Sigmoid colon (tissue), 7 donors: ENCODE measurements around the gene PDLIM1. TPM values are rescaled to one million over a fixed set of nuclear protein-coding genes. Genes with fewer than 3 reads are reported as not detected.

Experiments
- DNase-seq: peaks from one replicate; pipeline ENCODE4 v3.0.0-alpha.2; 2019
- H3K27ac ChIP-seq, 4 donors: fragments of 200-600 bp; sonication (generic); one replicate each; pipeline ENCODE4 v1.5.1; 2016 to 2019; ENCODE audit warnings: mild to moderate bottlenecking in 1 of 4
- H3K27me3 ChIP-seq, 3 donors: fragments of 200-600 bp; sonication (generic); one replicate each; pipeline ENCODE4 v1.5.1; 2019; ENCODE audit warnings: mild to moderate bottlenecking in 1 of 3
- H3K36me3 ChIP-seq, 4 donors: fragments of 200-600 bp; sonication (generic); one replicate each; pipeline ENCODE4 v1.5.1; 2016 to 2019
- H3K4me1 ChIP-seq, 4 donors: fragments of 200-600 bp; sonication (generic); one replicate each; pipeline ENCODE4 v1.5.1; 2017 to 2019
- H3K4me3 ChIP-seq, 4 donors: fragments of 200-600 bp; sonication (generic); one replicate each; pipeline ENCODE4 v1.5.1; 2017 to 2019; ENCODE audit warnings: mild to moderate bottlenecking in 2 of 4, moderate library complexity in 1 of 4
- H3K9me3 ChIP-seq, 4 donors: fragments of 200-600 bp in 3 of 4; sonication (generic) in 3 of 4; one replicate each; pipeline versions ENCODE4 v1.5.1 to v1.6.1; 2013 to 2019
- CTCF ChIP-seq, 4 experiments: fragments of 450-650 bp in 3 of 4; fragments of 200-600 bp in 1 of 4; IDR thresholded peaks; one replicate each; pipeline ENCODE4 v1.5.1; 2016 to 2019; ENCODE audit warnings: antibody characterized with exemption in 4 of 4, mild to moderate bottlenecking in 3 of 4, moderate library complexity in 2 of 4
- EP300 ChIP-seq, 4 donors: sonication (generic); formaldehyde crosslinking; IDR thresholded peaks; one replicate each; pipeline ENCODE4 v1.6.1; 2017; ENCODE audit warnings: antibody characterized with exemption in 4 of 4
- POLR2A ChIP-seq, 2 donors: fragments of 450-650 bp; IDR thresholded peaks; one replicate each; pipeline ENCODE4 v1.6.1; 2016; ENCODE audit warnings: antibody characterized with exemption in 2 of 2, mild to moderate bottlenecking in 2 of 2, moderate library complexity in 2 of 2
- POLR2AphosphoS5 ChIP-seq, 4 donors: sonication (generic); formaldehyde crosslinking; IDR thresholded peaks; one replicate each; pipeline ENCODE4 v1.6.1; 2017; ENCODE audit warnings: antibody characterized with exemption in 4 of 4
- WGBS, 2 donors: extraction: QIAGEN DNeasy Blood & Tissue Kit; methylation state at CpG; one replicate each; pipeline ENCODE4 v1.1.7; 2013; 5-methylcytosine and 5-hydroxymethylcytosine counted together
- intact Hi-C: fragments of 100-400 bp; cut with DNase I; formaldehyde crosslinking; loops from one replicate; pipeline ENCODE4 v1.15.1; 2023
- polyA plus RNA-seq, 3 donors: library from polyadenylated mRNA; stranded (reverse); fragments of 200-250 nt; gene quantifications; one replicate each; pipeline ENCODE4 v1.2.3, GENCODE V29; 2013
- total RNA-seq, 4 donors: library from RNA; depleted of rRNA; stranded (reverse); fragments of >200 nt; gene quantifications; one replicate each; pipeline ENCODE4 v1.1.0, GENCODE V29; 2016
- donor health status: healthy with polysubstance abuse.
- donor health status: Bipolar disorder and iron deficiency.
- donor health status: healthy.

Gene PDLIM1
- total and polyA plus RNA-seq, 7 donors, result 27.8 to 488 (median 75.3) TPM

- intact Hi-C loops, result no loop called here
- no peaks in the 10 kb centered on the region for H3K4me1 ChIP-seq
- H3K27me3 ChIP-seq, result no peaks in the 10 kb centered on the region
- no peaks in the 10 kb centered on the region for H3K9me3 ChIP-seq
- H3K4me3 ChIP-seq, result no peak overlapping the region
- no peak for TF ChIP-seq POLR2AphosphoS5 (IDR thresholded peaks at IDR 0.05)
- no peak for TF ChIP-seq CTCF (IDR thresholded peaks at IDR 0.05)
- TF ChIP-seq POLR2A (IDR thresholded peaks at IDR 0.05), result no peak
- TF ChIP-seq EP300 (IDR thresholded peaks at IDR 0.05), result no peak
- WGBS, 2 donors, result 85 to 91% methylated on average over 1 of the region's 1 CpG
- DNase-seq, result no peak
- no peaks in the 10 kb centered on the region for H3K36me3 ChIP-seq
- no peak overlapping the region for H3K27ac ChIP-seq
Observed at GRCh38 chr10:95217476-95217875, 73.3 kb downstream of the PDLIM1 start.

GRCh38 chr10:95214793-95215192 lies 76.0 kb downstream of the PDLIM1 start:
- Histone ChIP-seq H3K27me3 (no peaks in the 10 kb centered on the region), H3K36me3 (no peaks in the 10 kb centered on the region), H3K27ac (no peak overlapping the region), H3K9me3 (no peaks in the 10 kb centered on the region), H3K4me1 (no peaks in the 10 kb centered on the region), H3K4me3 (no peak overlapping the region)
- TF ChIP-seq EP300 (IDR thresholded peaks at IDR 0.05), result no peak
- TF ChIP-seq POLR2A (IDR thresholded peaks at IDR 0.05), result no peak
- no peak for TF ChIP-seq CTCF (IDR thresholded peaks at IDR 0.05)
- TF ChIP-seq POLR2AphosphoS5 (IDR thresholded peaks at IDR 0.05), result no peak
- WGBS, 2 donors, result 59 to 85% methylated on average over 3 of the region's 3 CpGs
- DNase-seq, result no peak
- intact Hi-C loops, result no loop called here

GRCh38 chr10:95214369-95214768 lies 76.4 kb downstream of the PDLIM1 start:
- intact Hi-C loops, result no loop called here
- DNase-seq, result no peak
- H3K4me3 ChIP-seq, result no peak overlapping the region
- 36 to 52% methylated on average over 2 of the region's 2 CpGs for WGBS, 2 donors
- no peaks in the 10 kb centered on the region for H3K4me1 ChIP-seq
- no peak overlapping the region for H3K27ac ChIP-seq
- no peak for TF ChIP-seq POLR2AphosphoS5 (IDR thresholded peaks at IDR 0.05)
- no peak for TF ChIP-seq EP300 (IDR thresholded peaks at IDR 0.05)
- TF ChIP-seq POLR2A (IDR thresholded peaks at IDR 0.05), result no peak
- TF ChIP-seq CTCF (IDR thresholded peaks at IDR 0.05), result no peak
- H3K27me3 ChIP-seq, result no peaks in the 10 kb centered on the region
- no peaks in the 10 kb centered on the region for H3K36me3 ChIP-seq
- H3K9me3 ChIP-seq, result no peaks in the 10 kb centered on the region

DNA sequence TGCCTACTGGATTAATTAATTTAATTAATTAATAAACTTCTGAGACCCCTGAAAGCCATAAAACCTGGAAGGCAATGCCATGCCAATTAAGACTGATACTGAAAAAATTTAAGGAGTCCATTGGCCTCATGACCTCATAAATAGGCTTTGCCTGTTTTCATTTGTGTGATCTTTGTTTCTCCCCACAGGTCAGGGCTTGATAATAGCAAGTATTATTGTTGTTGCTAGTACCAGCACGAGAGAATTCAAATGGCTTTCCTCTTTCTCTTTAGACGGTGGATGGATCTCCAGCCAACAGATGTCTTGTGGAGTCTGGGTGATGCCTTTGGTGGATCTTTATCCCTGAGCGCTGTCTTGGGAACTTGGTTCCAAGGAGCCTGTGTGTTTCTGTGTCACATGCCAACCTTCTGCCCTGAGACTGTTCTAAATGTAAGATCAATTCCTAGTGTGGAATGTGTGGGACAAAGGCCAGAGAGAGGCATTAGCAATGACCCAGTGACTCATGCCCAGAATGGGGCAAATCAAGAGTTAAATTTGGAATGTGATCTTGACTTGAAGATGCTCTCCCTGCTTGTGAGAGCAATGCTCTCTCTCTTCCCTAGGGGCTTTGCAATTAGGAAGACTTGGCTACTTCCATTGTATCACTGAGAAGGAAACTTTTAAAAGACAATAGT lies 79.1 kb downstream of the PDLIM1 start:
- WGBS, 2 donors, result 86 to 88% methylated on average over 3 of the region's 3 CpGs
- H3K9me3 ChIP-seq, result no peaks in the 10 kb centered on the region
- intact Hi-C loops, result no loop called here

More for the DNA sequence above, 79.1 kb downstream of the PDLIM1 start:
- no peak overlapping the region for H3K4me3 ChIP-seq
- no peak overlapping the region for H3K27ac ChIP-seq
- H3K4me1 ChIP-seq, result no peaks in the 10 kb centered on the region
- no peaks in the 10 kb centered on the region for H3K27me3 ChIP-seq
- no peaks in the 10 kb centered on the region for H3K36me3 ChIP-seq
- no peak for TF ChIP-seq POLR2A (IDR thresholded peaks at IDR 0.05)
- TF ChIP-seq POLR2AphosphoS5 (IDR thresholded peaks at IDR 0.05), result no peak
- no peak for TF ChIP-seq CTCF (IDR thresholded peaks at IDR 0.05)
- no peak for TF ChIP-seq EP300 (IDR thresholded peaks at IDR 0.05)
- DNase-seq, result no peak
